Measurements from ENCODE around the gene GRK6.

GRK6 gene

DNA sequence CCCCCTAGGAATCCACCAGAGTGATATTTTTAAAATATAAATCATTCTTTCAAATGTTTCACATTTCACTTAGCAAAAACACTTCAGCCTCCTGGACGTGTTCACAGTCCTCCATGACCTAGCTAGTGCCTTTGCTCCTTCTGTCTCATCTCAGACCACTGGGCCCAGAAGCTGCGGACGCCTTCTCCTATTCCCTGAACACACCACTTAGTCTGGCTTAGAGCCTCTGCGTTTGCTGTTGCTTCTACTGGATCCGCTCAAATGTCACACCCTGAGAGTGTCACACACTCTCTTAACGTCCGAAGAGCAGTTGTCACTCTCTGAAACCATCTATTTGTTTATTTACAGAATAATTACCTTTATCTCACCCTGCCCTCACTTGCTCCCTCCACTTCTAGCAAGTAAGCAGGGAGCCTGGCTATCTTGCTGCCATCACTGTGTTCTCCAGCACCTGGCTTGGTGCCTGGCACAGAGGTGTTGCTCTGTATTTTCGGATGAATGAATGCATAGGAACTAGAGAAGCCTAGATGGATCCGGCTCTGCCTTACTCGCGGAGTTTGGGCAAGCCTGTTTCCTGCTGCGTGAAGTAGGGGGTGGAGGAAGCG lies 1.2 kb upstream of the GRK6 start:
- DNase-seq: no peak

DNA sequence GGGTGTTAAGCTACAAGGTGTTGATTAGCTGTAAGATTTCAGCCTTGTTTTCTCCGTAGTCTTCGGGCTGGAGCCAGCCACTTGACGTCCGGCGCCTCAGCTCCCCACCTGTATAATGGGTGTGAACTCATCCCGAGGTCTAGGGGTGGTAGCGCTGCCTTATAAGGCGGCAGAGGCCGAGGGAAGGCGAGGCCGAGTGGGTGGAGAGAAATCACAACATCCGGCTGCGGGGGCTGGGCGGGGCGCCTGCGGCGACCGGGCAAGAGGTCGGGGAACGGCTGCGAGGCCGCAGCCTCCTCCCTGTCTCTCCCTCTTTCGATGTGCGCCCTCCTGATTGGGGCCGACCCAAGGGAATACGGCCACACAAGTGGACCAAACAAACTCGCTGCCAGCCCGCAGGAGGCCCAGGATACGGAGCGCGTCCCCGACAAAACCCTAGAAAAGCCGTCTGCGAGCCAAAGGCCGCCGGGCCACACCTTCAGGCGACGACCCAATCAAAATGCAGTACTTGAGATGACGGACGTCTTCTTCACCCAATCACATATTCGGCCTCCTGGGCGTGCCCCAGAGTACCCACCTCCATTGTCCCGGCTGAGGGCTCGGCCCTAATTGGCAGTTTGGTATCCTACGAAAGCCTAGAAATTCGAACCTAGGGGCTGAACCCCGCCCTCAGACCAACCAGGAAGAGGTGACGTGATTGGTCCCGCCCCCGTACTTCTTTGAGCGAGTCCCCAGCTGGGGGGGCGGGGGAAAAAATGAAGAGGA lies 493 bp upstream of the GRK6 start:
- DNase-seq: peak; percentile 94 to 100 (median 100)

DNA sequence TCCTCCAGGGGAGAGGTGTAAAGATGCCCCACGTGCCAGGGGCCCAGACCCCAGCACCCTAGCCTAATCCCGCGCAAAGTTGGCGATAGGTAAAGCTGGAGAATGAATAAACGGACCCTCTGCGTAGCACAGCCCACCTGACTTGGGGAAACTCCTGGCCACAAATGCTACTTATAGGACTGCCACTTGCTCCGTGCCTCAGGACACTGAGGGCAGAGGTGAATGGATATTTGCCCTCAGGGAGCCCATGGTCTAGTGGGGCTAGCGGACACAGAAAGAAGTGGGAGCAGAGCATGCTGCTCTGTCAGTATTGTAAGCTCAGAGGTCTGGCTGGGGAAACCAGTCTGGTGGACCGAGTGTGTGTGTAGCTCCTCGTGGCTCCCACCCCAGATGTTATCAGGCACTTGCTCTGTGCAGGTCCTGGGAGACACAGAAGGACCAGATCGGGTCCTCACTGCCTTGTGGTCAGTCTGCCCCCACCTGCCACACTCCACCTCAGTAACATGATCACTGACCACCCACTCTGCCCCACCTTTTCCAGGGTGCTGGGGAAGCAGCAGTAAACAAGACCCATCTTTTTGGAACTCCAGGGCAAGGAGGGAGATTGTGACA lies 841 bp downstream of the GRK6 start:
- no peak for DNase-seq

GRCh38 chr5:177427919-177428573 lies 1.6 kb downstream of the GRK6 start:
- DNase-seq: no peak

GRCh38 chr5:177428574-177429217 lies 2.2 kb downstream of the GRK6 start:
- DNase-seq: no peak

GRCh38 chr5:177429248-177430040 lies 3.0 kb downstream of the GRK6 start:
- peak in 14 of 56 donors; percentile 12 to 54 (median 24) for DNase-seq

DNA sequence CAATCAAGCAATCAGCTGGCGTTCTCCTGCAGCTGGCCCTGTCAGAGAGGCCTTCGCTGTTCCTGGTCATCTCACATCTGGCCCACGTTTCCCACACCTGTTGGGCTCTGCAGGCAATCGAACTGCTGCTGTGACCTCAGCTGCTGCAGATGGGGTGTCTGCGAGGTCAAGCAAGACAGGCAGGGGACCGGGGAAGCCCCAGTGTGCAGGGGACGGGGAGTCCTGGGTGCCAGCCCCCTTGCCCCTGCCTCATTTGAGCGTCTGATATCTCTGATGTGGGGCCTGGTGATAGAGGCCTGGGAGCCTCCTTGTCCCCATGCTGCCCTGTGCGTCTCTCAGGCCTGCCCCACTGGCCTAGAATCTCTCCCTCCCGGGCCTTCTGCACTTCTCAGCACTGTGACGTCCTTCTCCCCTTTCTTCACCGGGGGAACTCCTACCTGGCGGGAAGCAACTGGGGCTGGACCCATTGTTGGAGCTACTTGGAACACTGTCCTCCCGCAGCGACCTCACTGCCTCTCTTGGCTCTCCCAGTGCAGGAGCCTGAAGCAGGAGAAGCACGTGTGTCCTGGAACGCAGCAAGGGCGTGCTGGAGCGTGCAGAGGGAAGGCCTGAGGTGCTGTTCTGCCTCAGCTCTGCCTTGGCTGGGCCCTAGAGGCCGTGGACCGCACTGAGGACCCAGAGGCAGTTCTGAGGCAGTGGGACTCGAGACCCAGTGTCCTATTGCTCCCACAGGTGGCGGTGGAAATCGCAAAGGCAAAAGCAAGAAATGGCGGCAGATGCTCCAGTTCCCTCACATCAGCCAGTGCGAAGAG lies 3.9 kb downstream of the GRK6 start:
- no peak for DNase-seq

- no peak for DNase-seq
Measured at GRCh38 chr5:177430972-177431316, 4.5 kb downstream of the GRK6 start.

DNA sequence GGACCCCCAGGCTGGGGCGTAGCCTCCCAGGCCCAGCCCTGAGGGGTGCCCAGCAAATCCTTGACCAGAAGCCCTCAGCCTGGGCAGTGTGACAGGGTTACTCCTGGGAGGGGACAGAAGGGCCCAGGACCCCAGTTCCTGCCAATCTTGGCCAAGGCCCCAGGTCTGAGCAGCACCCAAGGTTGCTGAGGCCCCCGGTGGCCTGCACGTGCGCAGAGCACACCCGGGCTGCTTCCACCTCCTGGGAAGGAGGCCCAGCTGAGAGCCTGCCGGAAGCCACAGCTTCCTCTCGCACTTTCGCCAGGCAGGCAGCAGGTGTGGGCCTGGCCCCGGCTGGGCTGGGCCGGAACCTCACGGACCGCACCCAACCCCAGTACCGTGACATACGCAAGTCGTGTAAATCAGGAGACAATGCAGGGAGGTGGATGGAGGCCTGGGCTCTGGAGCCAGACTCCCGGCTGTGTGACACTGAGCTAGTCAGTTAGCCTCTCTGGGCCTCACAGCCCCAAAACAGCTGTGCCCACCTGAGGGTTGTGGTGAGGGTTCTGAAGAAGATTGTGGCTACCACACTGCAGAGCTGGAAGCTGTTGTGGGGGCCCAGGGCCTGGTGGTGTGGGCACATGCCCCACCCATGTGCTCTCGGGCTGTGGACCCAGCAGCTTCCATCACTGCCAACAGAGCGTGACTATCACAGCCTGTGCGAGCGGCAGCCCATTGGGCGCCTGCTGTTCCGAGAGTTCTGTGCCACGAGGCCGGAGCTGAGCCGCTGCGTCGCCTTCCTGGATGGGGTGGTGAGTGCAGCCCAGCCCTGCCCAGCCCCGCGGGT lies 5.1 kb downstream of the GRK6 start:
- peak in 10 of 56 donors; percentile 5 to 57 (median 25) for DNase-seq

DNA sequence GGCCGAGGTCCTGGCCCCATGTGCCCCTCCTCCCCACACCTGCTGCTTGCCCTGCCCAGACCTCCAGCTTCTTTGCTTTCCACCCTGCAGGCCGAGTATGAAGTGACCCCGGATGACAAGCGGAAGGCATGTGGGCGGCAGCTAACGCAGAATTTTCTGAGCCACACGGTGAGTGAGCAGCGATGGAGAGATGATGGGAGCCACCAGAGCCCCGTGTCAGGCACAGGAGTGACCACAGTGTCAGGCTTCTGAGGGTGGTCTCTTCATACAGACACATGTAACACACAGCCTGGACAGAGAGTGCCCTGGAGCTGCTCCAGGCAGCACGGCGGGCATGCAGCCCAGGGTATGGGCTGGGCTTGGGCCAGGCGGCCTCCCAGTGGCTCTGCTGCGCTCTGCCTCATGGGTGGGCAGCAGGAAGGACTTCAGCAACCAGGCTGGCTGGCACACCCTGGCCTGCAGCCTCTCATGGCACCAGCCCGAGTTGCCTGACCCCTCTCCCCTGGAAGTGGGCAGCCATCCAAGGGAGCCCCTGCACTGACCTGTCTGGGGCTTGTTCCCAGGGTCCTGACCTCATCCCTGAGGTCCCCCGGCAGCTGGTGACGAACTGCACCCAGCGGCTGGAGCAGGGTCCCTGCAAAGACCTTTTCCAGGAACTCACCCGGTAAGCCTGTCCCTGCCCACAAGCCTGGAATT lies 5.8 kb downstream of the GRK6 start:
- DNase-seq: peak in 35 of 56 donors; percentile 15 to 68 (median 38)

GRCh38 chr5:177432839-177433657 lies 6.6 kb downstream of the GRK6 start:
- DNase-seq: no peak

DNA sequence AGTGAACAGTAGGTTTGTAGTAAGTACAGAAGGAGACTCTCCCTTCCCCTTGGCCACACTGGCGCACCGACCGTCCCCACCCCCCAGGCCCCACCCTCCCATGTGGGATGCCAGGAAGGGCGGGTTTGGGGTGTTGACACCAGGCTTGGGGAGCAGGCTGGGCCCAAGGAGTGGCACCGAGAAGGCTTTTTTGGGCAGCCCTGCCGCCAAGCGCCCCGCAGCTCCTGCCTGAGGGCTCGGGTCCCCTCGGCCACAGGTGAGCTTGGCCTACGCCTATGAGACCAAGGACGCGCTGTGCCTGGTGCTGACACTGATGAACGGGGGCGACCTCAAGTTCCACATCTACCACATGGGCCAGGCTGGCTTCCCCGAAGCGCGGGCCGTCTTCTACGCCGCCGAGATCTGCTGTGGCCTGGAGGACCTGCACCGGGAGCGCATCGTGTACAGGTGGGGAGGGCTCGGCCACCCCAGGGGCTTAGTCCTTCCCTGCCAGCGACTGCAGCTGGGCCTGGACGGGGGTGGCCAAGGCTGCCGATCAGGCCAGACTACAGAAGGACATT lies 7.3 kb downstream of the GRK6 start:
- no peak for DNase-seq

DNA sequence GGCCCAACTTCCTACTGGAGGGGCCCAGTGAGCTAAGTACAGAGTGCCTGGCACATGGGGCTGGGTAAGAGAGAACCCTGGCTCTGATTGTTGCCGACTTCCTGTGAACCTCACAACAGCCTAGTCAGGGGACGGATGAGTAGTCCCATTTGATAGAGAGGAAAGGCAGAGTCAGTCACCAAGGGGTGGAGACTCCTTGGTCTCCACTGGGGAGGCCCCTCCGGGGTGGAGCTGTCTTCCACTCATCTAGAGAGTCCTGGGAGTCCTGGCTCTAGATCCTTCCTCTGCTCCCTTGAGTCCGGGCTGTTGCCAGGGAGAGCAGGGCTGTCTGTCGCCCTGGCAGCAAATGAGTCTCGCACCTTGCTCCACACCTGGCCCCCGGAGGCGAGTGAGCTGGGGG lies 8.0 kb downstream of the GRK6 start:
- DNase-seq: no peak

DNA sequence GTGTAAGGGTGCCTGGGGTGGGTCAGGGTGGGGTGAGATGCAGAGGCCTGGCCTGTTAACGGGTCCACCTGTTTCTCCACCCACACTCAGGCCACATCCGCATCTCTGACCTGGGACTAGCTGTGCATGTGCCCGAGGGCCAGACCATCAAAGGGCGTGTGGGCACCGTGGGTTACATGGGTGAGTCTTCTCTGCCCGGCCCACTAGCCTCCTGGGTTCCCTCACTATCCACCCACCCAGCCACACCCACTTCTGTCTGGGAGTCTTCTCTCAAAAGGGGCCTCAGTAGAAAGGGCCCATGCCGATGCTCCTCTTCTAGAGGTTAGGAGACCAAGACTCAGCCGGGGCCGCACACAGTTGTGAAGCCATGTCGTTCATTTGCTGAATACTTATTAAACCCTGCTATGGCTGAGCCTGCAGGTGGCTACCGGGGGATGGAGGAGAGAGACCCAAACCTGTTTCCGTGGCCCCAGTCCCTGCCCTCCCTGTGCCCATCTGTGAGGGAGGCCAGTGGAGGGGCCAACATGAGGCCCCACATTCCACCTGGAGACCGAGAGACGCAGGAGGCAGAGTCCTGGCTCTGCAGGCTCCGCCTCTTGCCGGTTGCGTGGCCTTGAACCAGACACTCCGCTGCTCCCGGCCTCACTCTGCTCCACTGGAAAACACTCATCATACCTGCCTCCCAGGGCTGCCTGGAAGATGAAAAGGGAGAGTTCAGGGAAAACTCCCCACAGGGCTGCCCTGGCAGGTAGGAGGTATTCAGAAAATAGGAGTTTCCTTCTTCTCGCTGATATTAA lies 8.7 kb downstream of the GRK6 start:
- DNase-seq: no peak

DNA sequence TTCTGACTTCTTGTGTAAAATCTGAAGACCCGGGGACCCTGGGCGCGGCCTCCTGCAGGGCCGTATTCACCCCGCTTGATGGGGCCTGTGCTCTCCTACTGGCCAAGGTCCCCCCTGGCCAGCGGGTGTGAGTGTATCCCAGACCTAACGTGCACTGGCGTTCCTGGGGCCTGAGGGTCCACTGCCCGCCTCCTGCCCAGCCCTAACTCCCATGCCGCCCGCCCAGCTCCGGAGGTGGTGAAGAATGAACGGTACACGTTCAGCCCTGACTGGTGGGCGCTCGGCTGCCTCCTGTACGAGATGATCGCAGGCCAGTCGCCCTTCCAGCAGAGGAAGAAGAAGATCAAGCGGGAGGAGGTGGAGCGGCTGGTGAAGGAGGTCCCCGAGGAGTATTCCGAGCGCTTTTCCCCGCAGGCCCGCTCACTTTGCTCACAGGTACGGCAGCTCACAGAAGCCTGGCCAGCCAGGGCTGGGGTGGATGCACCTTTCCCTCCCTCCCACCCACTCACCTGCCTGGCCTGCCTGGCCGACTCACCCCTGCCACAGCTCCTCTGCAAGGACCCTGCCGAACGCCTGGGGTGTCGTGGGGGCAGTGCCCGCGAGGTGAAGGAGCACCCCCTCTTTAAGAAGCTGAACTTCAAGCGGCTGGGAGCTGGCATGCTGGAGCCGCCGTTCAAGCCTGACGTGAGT lies 9.5 kb downstream of the GRK6 start:
- DNase-seq: no peak

- DNase-seq: no peak
Measured at GRCh38 chr5:177437623-177438022, 11.1 kb downstream of the GRK6 start.
